T47D (cell line): ENCODE data around the gene LITAF.
"Not testable (repeated sequence)": the region's sequence is repeated elsewhere in the genome, so short reads cannot be mapped to it uniquely, and the experiment has no call there.

Experiments used
- DNase-seq, 2 experiments: peaks; one replicate each; pipeline versions ENCODE4 v3.0.0 to v3.0.0-alpha.2; 2011 to 2012; ENCODE audit warnings: low read depth in 1 of 2, low spot score in 1 of 2
- JUND ChIP-seq: IDR thresholded peaks from 2 replicates; pipeline ENCODE4 v1.6.1; 2012; ENCODE audit warnings: low read depth
- in situ Hi-C: cut with HindIII; loops from 2 replicates; pipeline ENCODE4 v1.10.0; 2016; ENCODE audit warnings: low sequenced_read_pairs, low pct_unique_long_range_greater_than_20kb

Gene LITAF

DNA sequence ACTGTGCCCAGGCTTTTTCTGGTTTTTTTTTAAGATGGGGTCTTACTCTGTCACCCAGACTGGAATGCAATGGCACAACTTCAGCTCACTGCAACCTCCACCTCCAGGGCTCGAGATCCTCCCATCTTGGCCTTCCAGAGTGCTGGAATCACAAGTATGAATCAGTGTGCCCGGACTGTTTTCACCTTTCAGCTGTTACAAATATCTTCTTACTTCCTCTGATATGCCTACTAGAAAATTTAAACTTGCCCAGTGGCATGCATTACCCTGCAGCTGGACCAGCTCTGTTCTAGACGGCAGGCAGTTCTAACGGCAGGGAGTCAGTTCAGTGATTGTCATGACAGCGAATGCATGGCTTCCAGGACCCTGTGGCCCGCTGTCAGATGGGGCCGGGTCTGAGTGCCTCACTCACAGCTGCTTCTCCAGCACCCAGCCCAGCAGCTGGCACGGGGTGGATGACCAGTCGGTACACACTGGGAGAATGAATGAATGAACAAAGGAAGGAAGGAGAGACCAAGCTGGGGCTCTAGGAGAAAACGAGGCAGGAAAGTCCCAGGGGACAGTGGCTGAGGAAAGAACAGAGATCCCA, 28.0 kb upstream of the LITAF start:
- in situ Hi-C loops = no loop called here
- no peak for TF ChIP-seq JUND
- no peak for DNase-seq

DNA sequence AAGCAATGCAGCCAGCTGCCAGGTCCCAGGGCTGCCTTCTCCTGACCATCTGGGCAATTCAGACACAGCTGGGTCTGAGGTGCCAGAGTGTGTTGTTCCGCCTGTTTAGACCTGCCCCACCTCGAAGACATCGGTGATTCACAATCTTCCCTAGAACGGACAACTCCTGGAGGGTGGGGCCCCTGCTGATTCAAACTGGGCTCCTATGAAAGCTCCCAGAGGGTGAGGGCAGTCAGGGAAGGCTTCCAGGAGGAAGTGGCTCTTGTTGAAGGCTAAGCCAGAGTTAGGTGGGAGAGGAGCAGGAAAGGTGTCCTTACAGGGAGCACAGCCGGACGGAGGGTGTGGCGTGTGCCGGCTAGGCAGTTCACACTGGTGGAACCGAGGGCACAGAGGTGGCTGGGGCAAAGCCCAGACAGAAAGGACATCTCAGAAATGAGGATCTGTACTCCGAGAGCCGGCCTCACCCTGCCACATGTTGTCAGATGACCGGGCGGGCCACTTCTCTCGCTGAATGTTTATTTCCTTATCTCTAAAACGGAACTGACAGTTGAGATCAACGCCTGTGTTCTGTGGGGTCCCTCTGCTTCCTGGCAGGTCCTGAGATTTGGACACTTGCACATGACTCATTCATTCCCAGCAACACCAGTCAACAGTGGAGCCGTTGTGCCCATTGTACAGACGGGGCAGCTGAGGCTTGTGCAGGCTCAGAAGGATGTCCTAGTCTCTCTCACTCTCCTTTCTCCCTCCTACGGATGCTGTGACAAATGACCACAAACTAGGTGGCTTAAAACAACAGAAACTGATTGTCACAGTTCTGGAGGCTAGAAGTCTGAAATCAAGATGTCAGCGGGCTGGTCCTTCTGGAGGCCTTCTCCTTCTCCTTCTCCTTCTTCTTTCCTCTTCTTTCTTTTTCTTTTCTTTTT, 26.9 kb upstream of the LITAF start:
- no peak for DNase-seq
- in situ Hi-C loops = no loop called here
- TF ChIP-seq JUND = no peak

DNA sequence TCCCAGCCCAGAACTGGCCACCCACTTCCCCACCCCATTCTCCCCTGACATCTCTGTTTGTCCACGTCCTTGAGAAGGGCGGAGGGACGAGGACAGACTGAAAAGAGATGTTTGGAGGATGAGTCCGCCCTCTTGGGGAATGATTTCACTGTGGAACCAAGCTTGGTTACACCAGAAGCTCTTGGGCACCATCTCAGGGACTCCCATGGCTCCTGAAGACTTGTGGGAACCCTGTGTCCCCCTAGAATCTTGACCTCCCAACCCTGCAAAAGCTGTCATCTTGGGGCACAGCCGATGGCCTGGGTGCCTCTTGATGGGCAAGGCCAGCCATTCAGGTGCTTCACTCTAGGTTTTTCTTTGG, 25.9 kb upstream of the LITAF start:
- no peak for DNase-seq
- in situ Hi-C loops = no loop called here
- no peak for TF ChIP-seq JUND

DNA sequence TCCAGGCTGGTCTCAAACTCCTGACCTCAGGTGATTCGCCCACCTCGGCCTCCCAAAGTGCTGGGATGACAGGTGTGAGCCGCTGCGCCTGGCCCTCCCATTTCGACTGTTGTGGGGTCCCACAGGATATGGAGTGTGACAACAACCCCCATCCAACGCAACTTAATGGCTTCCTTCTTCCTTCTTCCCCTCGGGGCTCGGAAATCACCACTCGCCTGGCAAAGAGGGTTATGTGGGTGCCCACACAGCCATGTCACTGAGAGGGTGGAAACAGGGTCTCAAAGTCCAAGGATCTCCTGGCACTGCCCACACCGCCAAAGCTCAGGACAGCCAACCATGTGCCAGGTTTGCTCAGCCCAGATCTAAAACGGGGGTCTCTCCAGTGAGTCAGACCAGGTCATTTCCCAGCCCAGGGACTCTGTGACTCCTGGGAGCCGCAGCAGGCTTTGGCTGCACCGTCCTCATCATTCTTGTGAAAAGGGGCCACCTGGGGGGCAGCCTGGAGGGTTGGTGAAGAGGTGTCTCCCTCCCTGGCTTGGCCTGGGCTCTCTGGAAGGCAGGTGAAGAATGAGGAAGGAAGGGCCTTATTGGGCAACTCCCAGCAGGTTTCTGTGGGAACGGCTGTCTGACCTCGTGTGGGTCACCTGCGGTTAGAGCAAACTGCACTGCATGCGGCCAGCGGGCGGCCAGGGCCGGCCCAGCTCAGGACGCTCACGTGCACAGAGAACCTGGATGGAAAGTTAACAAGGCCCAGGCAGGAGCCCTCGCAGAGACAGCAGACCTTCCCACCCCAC, 25.3 kb upstream of the LITAF start:
- in situ Hi-C loops = no loop called here
- peak; percentile 59 to 98 for DNase-seq
- no peak for TF ChIP-seq JUND

DNA sequence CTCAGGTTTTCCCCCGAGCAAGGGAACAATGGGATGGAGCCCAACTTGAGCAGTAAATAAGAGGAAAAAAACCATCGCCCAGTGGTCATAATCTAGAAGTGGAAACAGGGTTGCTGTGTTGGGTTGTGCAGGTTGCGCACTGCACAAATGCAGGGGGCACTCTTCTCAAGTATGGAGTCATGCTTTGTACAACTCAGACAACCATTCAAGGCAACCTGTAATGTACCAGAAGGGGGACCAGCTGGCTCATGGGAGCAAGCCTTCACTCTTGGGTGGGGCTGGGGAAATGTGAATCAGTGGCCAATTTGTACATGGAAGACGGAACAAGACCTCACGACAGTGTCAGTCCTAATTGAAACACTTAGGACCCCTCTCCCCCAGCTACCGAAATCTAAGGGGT, 23.9 kb upstream of the LITAF start:
- DNase-seq = no peak
- in situ Hi-C loops = no loop called here
- TF ChIP-seq JUND = no peak

DNA sequence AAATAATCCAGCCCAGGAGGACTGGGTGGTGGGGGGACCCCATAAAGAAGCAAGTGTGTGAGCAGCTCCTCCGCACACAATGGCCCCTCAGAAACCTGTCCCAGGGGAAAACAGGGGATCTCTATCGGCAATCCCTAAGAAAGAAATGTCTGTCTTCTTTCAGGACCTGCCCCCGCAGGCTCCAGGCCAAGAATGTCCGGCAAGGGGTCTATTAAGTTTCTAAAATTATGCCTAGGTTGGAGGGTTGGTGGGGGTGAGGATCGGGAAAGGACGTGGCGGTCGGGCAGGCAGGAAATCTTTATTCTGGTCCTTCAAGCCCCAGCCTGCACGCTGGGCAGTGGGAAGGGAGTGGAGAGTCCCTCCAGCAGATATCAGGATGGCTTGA, 23.4 kb upstream of the LITAF start:
- in situ Hi-C loops = no loop called here
- no peak for DNase-seq
- no peak for TF ChIP-seq JUND

DNA sequence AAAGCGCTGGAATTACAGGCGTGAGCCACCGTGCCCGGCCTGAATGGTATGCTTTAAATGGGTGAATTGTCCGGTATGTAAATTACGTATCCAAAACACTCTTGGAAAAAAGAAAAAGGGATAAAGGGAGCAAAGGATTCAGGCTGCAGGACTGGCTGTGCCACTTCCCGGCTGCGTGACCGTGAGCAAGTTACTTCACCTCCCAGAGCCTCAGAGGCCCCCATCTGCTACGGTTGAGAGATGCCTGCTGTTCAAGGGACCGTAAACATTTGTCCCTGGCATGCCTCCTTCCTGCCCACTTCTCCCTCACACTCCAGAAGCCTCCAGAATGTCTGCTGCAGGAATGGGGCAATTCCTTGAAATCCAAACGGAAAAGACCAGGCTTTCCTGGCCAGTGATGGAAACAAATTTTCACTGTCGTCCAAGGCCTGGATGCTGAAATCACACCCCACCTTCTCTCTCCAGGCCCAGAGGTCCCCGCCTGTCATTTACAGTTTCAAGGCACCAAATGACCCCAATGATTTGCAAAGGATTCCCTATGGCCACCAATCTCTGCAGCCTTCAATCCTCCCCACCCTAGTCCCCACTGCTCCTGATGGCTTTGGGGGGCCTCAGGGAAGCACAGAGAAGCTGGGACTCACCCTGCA, 22.9 kb upstream of the LITAF start:
- no peak for TF ChIP-seq JUND

DNA sequence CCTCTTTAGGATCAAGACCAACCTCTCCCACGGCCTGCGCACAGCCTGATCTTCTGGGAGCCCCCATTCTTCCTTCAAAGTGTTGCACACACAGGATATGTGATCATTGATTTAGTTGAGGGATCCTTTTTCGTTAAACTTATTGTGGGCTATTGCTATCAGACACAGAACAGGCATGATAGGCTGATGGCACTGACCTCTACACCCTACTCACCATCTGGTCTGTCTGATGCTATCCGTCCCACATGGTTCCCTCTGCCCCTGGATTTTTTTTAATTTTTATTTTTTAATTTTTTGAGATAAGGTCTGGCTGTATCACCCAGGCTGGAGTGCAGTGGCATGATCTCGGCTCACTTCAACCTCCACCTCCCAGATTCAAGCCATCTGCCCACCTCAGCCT, 19.2 kb upstream of the LITAF start:
- in situ Hi-C loops = no loop called here
- DNase-seq = no peak
- no peak for TF ChIP-seq JUND

More for the DNA sequence above, 22.9 kb upstream of the LITAF start:
- in situ Hi-C loops = no loop called here
- DNase-seq = peak in 1 of 2 experiments; percentile 67

DNA sequence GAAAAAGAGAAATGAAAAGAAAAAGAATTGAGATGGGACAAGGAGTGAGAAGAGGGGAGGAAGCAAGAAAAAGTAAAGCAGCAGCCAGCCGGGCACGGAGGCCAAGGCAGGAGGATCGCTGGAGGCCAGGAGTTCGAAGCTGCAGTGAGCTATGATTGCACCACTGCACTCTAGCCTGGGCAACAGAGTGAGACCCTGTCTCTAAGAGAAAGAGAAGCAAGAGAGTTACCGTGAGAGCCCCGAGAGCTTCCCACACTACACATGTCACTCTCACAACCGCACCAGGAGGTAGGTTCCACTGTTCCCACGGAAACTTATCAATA, 18.8 kb upstream of the LITAF start:
- no peak for TF ChIP-seq JUND
- in situ Hi-C loops = no loop called here
- no peak for DNase-seq

DNA sequence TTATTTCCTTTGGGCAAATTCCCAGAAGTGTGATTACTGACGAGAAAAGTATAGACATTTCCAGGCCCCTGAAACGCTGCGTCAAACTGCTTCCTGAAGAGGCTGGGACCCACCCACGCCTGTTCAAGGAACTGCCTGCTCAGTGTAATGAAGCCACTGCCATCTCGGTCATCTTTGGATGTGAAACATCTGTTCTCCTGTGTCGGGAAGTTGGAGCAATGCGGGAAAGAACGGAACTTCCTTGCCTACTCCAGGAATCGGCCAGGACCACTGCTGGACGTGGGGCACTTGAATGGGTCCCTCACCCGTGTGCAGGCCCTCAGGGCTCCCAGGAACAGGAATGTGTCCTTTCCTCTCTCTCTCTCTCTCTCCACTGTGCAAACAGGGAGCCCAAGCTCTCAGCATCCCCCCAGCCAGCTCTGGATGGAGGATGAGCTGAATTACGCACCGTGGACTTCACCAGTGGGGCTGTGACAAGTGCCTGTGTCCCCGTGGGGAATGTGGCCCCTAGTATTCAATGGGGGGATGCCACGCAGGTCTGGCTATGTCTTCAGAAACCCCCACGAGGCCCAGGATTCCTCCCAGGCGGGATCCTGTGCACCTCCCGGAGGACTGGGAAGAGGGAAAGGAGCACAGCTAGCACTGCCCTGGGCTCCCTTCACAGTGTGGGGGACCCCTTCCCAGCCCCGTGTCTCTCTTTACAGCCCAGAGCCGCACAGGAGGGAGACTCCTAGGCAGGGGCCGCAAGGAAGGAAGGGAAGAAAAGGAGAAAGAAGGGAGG, 18.3 kb upstream of the LITAF start:
- in situ Hi-C loops = no loop called here
- no peak for DNase-seq
- no peak for TF ChIP-seq JUND

DNA sequence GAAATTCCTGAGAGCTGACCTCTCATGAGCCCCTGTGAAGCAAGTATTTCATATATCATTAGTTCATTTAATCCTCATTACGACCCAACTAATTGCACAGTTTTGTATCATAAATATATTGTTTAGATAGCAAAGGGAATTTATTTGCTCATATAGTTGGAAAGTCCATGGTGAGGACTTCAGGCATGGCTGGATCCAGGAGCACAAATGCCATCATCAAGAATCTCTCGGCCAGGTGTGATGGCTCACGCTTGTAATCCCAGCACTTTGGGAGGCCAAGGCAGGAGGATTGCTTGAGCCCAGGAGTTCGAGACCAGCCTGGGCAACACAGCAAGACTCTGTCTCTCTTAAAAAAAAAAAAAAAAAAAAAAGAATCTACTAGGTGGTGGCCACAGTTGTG, 17.6 kb upstream of the LITAF start:
- in situ Hi-C loops, DNase-seq: not testable (repeated sequence)

DNA sequence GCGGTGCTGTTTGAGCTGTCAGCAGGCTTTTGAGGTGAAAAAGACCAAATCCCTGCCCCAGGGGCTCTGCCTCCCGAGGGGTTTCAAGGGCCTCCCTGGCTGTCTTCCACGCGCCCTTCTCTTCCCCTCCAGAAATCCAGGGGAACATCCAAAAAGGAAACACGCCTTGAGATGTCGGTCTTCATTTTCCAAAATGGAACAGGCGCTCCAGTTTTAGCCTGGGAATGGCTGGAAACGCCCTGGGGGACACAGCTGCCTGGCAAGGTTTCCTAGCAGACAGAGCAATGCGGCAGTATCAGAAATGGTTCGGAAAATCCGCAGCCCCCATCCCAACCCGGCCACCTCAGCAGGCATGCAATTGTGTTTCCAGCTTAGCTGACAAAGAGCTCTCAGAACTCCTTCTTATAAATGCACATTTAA, 16.6 kb upstream of the LITAF start:
- no peak for TF ChIP-seq JUND
- in situ Hi-C loops = no loop called here
- DNase-seq = no peak
